ENCODE results near the gene POR.
"Not testable (repeated sequence)": the region's sequence is repeated elsewhere in the genome, so short reads cannot be mapped to it uniquely, and the experiment has no call there.

Gene POR
- 29.1 to 122 (median 64.8) reads per million in 17 experiments for total RNA-seq

GRCh38 chr7:75914655-75915415, at the start of gene POR:
POR (plus strand) TSS chr7:75915155; CDS start chr7:75954002, 38,847 bp downstream.
- DNase-seq: peak; percentile 95 to 98 (median 97)

GRCh38 chr7:75866114-75866488, 48.9 kb upstream of the POR start:
- peak; percentile 29 to 71 (median 49) for DNase-seq

GRCh38 chr7:75866489-75867389, 48.2 kb upstream of the POR start:
- DNase-seq: peak; percentile 67 to 84 (median 82)

- DNase-seq: no peak
These were observed 47.6 kb upstream of the POR start for GRCh38 chr7:75867390-75867717.

GRCh38 chr7:75868153-75868552, 46.8 kb upstream of the POR start:
- no peak for DNase-seq

- no peak for DNase-seq
These were observed 45.1 kb upstream of the POR start for GRCh38 chr7:75869776-75870379.

GRCh38 chr7:75870557-75871161, 44.3 kb upstream of the POR start:
- peak in 3 of 4 experiments; percentile 26 to 40 (median 38) for DNase-seq

GRCh38 chr7:75872073-75872782, 42.7 kb upstream of the POR start:
- peak; percentile 76 to 90 (median 80) for DNase-seq

- DNase-seq: not testable (repeated sequence)
These were observed 40.8 kb upstream of the POR start for GRCh38 chr7:75874180-75874579.

- no peak for DNase-seq
These were observed 39.6 kb upstream of the POR start for GRCh38 chr7:75875113-75876080.

- peak; percentile 73 to 94 (median 86) for DNase-seq
These were observed 38.7 kb upstream of the POR start for GRCh38 chr7:75876126-75876881.

GRCh38 chr7:75878312-75878768, 36.6 kb upstream of the POR start:
- no peak for DNase-seq

GRCh38 chr7:75878769-75879611, 36.0 kb upstream of the POR start, which contains the start of gene RHBDD2:
RHBDD2 (plus strand) TSS chr7:75879034; CDS start chr7:75879083, 49 bp downstream.
- DNase-seq: peak; percentile 96 to 98 (median 97)

- no peak for DNase-seq
These were observed 35.2 kb upstream of the POR start for GRCh38 chr7:75879771-75880184.

- no peak for DNase-seq
These were observed 34.7 kb upstream of the POR start for GRCh38 chr7:75880242-75880641.

GRCh38 chr7:75881436-75882095, 33.4 kb upstream of the POR start:
- DNase-seq: no peak

GRCh38 chr7:75883265-75883824, 31.6 kb upstream of the POR start:
- not testable (repeated sequence) for DNase-seq

- DNase-seq: no peak
These were observed 30.5 kb upstream of the POR start for GRCh38 chr7:75884476-75884875.
